ENCODE data around the gene NTN1. TPM values are rescaled to one million over a fixed set of nuclear protein-coding genes. Genes with fewer than 3 reads are reported as not detected.

The NTN1 gene
- total and polyA plus RNA-seq, 3 experiments from 2014 or later = 0.24 to 0.33 TPM; not detected in 1

DNA sequence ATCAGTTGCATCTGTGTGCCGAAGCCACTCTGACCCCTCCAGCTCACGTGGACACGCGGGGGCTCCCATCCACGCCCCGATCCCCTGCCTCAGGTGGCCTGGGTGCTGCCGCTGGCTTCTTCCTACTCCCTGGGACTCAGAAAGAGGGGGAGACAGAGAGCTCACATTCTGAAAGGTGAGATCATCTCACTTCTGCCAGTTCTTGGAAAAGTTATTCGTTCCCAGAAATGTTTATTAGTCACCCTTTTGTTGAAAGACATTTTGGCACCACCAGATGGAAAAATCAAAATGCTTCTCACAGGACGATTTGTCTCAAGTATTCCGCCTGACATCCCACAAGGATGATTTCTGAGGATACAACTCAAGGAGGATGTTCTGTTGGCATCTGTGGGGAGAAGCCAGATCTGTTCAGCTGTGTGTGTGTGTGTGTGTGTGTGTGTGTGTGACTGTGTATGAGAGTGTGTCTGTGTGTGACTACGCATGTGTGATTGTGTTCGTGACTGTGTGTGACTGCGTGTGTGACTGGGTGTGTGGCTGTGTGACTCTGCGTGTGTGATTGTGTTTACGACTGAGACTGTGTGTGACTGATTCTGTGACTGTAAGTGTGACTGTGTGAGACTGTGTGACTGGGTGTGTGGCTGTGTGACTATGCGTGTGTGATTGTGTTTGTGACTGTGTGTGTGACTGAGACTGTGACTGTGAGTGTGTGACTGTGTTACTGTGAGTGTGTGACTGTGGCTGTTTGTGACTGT, 207.3 kb downstream of the NTN1 start:
- H3K9me3 Mint-ChIP-seq = no peaks in the 10 kb centered on the region
- H3K36me3 Mint-ChIP-seq = no peaks in the 10 kb centered on the region
- ChIA-PET POLR2A (no interaction called here), CTCF (no interaction called here)
- peaks cover 8% of the 10 kb centered on the region for H3K4me1 ChIP-seq (ENCODE audit: insufficient read depth, low read length)
- H3K4me3 Mint-ChIP-seq = no peak overlapping the region
- no peaks in the 10 kb centered on the region for H3K27me3 ChIP-seq (ENCODE audit: insufficient read depth, low read length, poor library complexity, severe bottlenecking)
- no peaks in the 10 kb centered on the region for H3K36me3 ChIP-seq (ENCODE audit: insufficient read depth, low read length)
- H3K4me3 ChIP-seq (ENCODE audit: low read length) = no peak overlapping the region
- peaks cover 0 to 3% (median 0%) of the 10 kb centered on the region in 3 donors for H3K4me1 Mint-ChIP-seq
- H3K27ac Mint-ChIP-seq = no peak overlapping the region
- no peak overlapping the region for H3K27ac ChIP-seq (ENCODE audit: low read depth, low read length)
- DNase-seq = no peak
- no peaks in the 10 kb centered on the region for H3K9me3 ChIP-seq (ENCODE audit: low read length)
- peaks cover 0 to 3% of the 10 kb centered on the region in 2 donors for H3K27me3 Mint-ChIP-seq

DNA sequence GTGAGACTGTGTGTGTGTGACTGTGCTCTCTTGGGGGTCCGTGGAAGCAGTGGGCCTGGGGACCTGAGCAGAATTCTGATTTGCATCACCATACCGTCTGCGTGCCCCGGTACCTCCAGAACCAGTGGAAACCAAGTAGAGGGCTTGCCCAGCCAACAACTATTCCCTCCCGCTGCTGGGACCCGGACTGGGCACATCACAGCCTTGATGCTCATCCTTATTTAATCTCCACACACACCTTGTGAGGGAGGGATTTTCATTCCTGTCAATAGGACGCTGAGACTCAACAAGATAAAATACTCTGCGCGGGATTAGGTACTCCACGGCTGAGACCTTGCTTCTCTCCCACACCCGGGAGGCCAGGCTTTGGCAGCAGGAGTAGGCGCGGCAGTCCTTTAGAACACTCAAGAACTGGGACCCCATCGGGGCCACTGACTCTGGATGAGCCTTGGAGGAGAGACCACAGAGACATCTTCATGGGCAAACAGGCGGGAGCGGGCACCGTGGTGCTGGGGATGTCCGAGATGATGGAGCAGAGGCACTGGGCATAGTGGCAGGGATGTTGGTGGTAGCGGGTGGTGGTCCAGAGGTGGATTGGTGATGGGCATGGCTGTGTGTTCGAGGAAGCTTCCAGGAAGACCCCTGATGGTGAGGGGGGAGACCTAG, 208.0 kb downstream of the NTN1 start:
- no peak for DNase-seq
- Mint-ChIP-seq H3K4me1 (peaks cover 0 to 3% (median 0%) of the 10 kb centered on the region in 3 donors), H3K4me3 (no peak overlapping the region), H3K36me3 (no peaks in the 10 kb centered on the region), H3K27ac (peak overlapping the region in 2 of 8 donors; percentile 60 to 65), H3K9me3 (no peaks in the 10 kb centered on the region), H3K27me3 (peaks cover 0 to 4% of the 10 kb centered on the region in 2 donors)
- Histone ChIP-seq H3K27ac (ENCODE audit: low read depth, low read length) (no peak overlapping the region), H3K36me3 (ENCODE audit: insufficient read depth, low read length) (no peaks in the 10 kb centered on the region), H3K4me3 (ENCODE audit: low read length) (no peak overlapping the region), H3K9me3 (ENCODE audit: low read length) (no peaks in the 10 kb centered on the region), H3K4me1 (ENCODE audit: insufficient read depth, low read length) (peaks cover 8% of the 10 kb centered on the region), H3K27me3 (ENCODE audit: insufficient read depth, low read length, poor library complexity, severe bottlenecking) (no peaks in the 10 kb centered on the region)
- ChIA-PET POLR2A (no interaction called here), CTCF (no interaction called here)

DNA sequence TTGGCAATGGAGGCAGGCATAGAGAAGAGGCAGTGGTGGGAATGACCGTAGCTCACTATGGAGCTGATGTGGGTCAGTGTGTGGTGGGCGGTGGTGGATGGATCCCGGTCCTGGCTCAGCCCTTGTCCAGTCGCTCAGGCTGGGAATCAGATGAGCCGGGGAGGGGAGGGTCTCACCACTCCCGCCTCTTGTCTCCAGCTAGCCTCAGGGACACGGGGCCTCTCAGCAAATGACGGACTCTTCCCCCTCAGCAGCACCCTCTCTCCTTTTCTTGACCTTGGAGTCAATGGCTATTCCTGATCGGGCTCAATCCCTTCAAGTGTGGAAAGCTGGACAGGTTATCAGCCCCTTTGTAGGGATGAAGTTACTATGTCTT, 208.5 kb downstream of the NTN1 start:
- H3K27me3 ChIP-seq (ENCODE audit: insufficient read depth, low read length, poor library complexity, severe bottlenecking) = no peaks in the 10 kb centered on the region
- no peaks in the 10 kb centered on the region for H3K36me3 ChIP-seq (ENCODE audit: insufficient read depth, low read length)
- no peak overlapping the region for H3K4me3 ChIP-seq (ENCODE audit: low read length)
- DNase-seq = no peak
- no peak overlapping the region for H3K27ac ChIP-seq (ENCODE audit: low read depth, low read length)
- H3K9me3 ChIP-seq (ENCODE audit: low read length) = no peaks in the 10 kb centered on the region
- CTCF ChIA-PET = no interaction called here
- POLR2A ChIA-PET = no interaction called here
- Mint-ChIP-seq H3K4me3 (no peak overlapping the region), H3K36me3 (no peaks in the 10 kb centered on the region), H3K27ac (peak overlapping the region in 1 of 8 donors; percentile 60), H3K4me1 (peaks cover 0 to 3% (median 0%) of the 10 kb centered on the region in 3 donors), H3K9me3 (no peaks in the 10 kb centered on the region), H3K27me3 (peaks cover 0 to 4% of the 10 kb centered on the region in 2 donors)
- peaks cover 8% of the 10 kb centered on the region for H3K4me1 ChIP-seq (ENCODE audit: insufficient read depth, low read length)

DNA sequence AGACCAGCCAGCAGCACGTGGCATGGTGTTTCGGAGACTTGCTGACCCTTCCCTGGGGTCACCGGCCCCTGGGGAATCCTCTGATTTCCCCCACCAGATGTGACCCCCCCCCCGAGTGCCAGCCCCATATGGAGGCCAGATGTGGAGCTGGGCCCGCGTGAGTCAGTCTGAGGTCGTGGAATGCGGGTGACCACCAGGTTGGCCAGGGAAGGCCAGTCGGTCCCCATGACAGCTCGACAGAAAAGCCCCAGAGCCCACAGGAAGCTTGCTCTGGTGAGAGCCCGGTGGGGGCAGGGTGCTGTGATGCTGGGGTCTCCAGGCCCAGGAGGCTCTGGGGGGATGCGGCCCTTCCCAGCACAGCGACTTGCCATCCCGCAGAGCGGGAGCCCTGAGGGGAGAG, 209.0 kb downstream of the NTN1 start:
- Mint-ChIP-seq H3K4me3 (no peak overlapping the region), H3K27ac (no peak overlapping the region), H3K27me3 (peaks cover 2 to 7% of the 10 kb centered on the region in 2 donors), H3K36me3 (no peaks in the 10 kb centered on the region), H3K9me3 (no peaks in the 10 kb centered on the region), H3K4me1 (peaks cover 0 to 3% (median 0%) of the 10 kb centered on the region in 3 donors)
- ChIA-PET POLR2A (no interaction called here), CTCF (no interaction called here)
- no peak for DNase-seq
- Histone ChIP-seq H3K27ac (ENCODE audit: low read depth, low read length) (no peak overlapping the region), H3K36me3 (ENCODE audit: insufficient read depth, low read length) (no peaks in the 10 kb centered on the region), H3K9me3 (ENCODE audit: low read length) (no peaks in the 10 kb centered on the region), H3K4me1 (ENCODE audit: insufficient read depth, low read length) (peaks cover 8% of the 10 kb centered on the region), H3K27me3 (ENCODE audit: insufficient read depth, low read length, poor library complexity, severe bottlenecking) (no peaks in the 10 kb centered on the region), H3K4me3 (ENCODE audit: low read length) (no peak overlapping the region)

DNA sequence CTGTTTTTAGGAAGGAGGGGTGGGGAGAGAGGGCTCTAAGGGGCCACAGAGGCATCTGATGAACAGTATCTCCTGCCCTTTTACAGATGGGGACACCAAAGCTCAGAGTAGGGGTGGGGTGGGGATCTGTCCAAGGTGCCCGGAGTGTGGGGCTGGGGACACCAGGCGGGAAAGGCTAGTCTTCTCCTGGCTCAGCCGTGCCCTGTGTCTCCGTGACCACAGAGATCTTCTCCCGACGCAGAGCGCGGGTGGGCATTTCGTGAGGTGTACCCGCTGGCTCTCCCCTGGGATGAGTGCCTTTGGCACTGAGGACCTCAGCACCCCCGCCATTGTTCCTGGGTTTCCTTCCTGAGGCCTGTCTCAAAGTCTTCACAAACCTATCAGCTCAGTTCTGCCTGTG, 209.6 kb downstream of the NTN1 start:
- H3K9me3 Mint-ChIP-seq = no peaks in the 10 kb centered on the region
- no peak for DNase-seq
- Histone ChIP-seq H3K4me3 (ENCODE audit: low read length) (no peak overlapping the region), H3K36me3 (ENCODE audit: insufficient read depth, low read length) (no peaks in the 10 kb centered on the region), H3K27me3 (ENCODE audit: insufficient read depth, low read length, poor library complexity, severe bottlenecking) (no peaks in the 10 kb centered on the region), H3K4me1 (ENCODE audit: insufficient read depth, low read length) (peaks cover 8% of the 10 kb centered on the region), H3K9me3 (ENCODE audit: low read length) (no peaks in the 10 kb centered on the region), H3K27ac (ENCODE audit: low read depth, low read length) (no peak overlapping the region)
- no peak overlapping the region for H3K27ac Mint-ChIP-seq
- H3K36me3 Mint-ChIP-seq = no peaks in the 10 kb centered on the region
- peaks cover 0 to 3% (median 0%) of the 10 kb centered on the region in 3 donors for H3K4me1 Mint-ChIP-seq
- H3K4me3 Mint-ChIP-seq = no peak overlapping the region
- CTCF ChIA-PET = no interaction called here
- POLR2A ChIA-PET = no interaction called here
- peaks cover 3 to 12% of the 10 kb centered on the region in 2 donors for H3K27me3 Mint-ChIP-seq

DNA sequence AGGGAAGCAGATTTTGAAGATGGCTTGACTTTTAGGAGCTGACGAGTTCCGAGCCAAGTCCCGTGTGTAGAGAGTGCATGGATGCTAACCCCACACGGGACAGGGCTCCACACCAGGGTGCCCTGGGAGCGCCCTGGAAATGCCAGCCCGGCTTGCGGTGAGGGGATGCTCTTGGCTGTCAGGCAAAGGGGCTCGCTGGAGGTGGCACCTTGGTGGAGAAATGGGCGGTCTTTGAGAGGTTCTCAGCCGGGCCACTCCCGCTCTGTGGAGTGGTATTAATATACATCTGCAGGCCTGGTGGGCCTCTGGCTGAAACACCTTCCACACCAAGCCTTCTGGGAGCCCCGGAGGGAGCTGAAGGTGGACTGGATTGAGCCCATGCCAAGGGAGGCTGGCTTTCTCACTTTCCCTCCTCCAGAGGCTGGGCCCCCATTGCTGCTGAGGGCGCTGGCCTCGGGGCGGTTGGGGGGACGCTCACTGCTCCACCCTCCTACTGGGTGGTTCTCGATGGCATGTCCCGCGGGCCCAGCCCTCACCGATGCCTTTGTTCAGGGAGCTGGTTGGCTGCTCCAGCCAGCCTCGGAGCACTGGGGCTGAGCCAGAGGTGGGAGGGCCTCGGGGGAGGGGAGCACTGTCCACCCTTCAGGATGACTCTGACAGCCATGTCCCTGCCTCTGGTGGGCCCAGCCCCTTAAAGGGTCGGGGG, 210.3 kb downstream of the NTN1 start:
- H3K9me3 ChIP-seq (ENCODE audit: low read length) = no peaks in the 10 kb centered on the region
- H3K4me3 Mint-ChIP-seq = no peak overlapping the region
- H3K27me3 Mint-ChIP-seq = peaks cover 3 to 12% of the 10 kb centered on the region in 2 donors
- ChIA-PET CTCF (no interaction called here), POLR2A (no interaction called here)
- H3K36me3 Mint-ChIP-seq = no peaks in the 10 kb centered on the region
- no peaks in the 10 kb centered on the region for H3K9me3 Mint-ChIP-seq
- H3K36me3 ChIP-seq (ENCODE audit: insufficient read depth, low read length) = no peaks in the 10 kb centered on the region
- H3K4me1 ChIP-seq (ENCODE audit: insufficient read depth, low read length) = peaks cover 5% of the 10 kb centered on the region
- H3K27ac ChIP-seq (ENCODE audit: low read depth, low read length) = no peak overlapping the region
- no peaks in the 10 kb centered on the region for H3K27me3 ChIP-seq (ENCODE audit: insufficient read depth, low read length, poor library complexity, severe bottlenecking)
- no peak overlapping the region for H3K4me3 ChIP-seq (ENCODE audit: low read length)
- no peak overlapping the region for H3K27ac Mint-ChIP-seq
- DNase-seq = no peak
- peaks cover 0 to under 1% (median 0%) of the 10 kb centered on the region in 3 donors for H3K4me1 Mint-ChIP-seq

DNA sequence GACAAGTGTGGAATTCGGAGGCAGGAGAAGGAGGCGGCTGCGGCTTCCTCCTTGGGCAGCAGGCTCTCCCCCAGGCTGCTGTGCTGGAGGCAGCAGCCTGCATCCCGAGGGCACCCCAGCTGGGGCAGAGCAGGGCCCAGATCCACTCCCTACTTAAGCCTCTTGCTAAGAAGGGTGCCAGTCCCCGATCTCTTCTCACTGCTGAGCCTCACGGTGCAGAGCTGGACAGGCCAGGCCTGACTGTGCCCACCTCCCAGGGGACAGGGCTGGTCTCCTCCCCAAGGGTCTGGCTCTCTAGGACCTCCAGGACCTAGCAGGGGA, 210.8 kb downstream of the NTN1 start:
- H3K4me3 ChIP-seq (ENCODE audit: low read length) = no peak overlapping the region
- CTCF ChIA-PET = no interaction called here
- no peaks in the 10 kb centered on the region for H3K4me1 Mint-ChIP-seq

DNA sequence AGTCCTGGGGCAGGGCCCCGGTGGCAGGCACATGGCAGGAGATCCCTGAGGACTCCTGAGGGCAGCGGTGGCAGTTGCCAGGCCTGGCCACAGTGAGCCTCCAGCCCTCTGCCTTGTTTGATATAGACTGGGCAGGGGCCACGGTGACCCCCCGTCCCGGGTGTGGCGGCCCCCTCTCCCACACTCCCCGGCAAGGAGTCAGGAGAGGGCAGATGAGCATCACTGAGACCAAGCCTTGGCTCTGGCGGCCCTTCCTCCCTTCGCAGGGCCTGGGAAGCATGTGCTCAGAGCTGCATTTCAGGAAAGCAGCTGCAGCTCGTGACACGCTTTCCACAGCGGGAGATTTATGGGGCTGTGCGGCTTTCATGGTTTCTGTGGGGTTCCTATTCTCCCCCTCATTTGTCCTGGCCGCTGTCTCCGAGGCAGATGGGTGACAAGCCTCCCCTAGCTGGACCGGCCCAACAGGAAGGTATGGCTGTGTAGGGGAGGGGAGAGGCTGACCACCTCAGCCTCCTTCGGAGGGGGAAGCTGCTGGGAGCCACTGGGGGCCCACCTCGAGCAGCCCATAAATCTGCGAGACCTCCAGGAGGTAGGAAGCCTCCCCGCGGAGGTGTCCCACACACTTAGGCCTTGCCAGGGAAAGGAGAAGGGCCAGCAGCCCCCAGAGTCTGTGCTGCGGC, 211.4 kb downstream of the NTN1 start:
- H3K27ac Mint-ChIP-seq = no peak overlapping the region
- Histone ChIP-seq H3K27ac (ENCODE audit: low read depth, low read length) (no peak overlapping the region), H3K4me1 (ENCODE audit: insufficient read depth, low read length) (no peaks in the 10 kb centered on the region), H3K27me3 (ENCODE audit: insufficient read depth, low read length, poor library complexity, severe bottlenecking) (no peaks in the 10 kb centered on the region), H3K4me3 (ENCODE audit: low read length) (no peak overlapping the region), H3K9me3 (ENCODE audit: low read length) (no peaks in the 10 kb centered on the region), H3K36me3 (ENCODE audit: insufficient read depth, low read length) (no peaks in the 10 kb centered on the region)
- DNase-seq = no peak
- H3K36me3 Mint-ChIP-seq = no peaks in the 10 kb centered on the region
- H3K9me3 Mint-ChIP-seq = no peaks in the 10 kb centered on the region
- no peaks in the 10 kb centered on the region for H3K4me1 Mint-ChIP-seq
- peaks cover 3 to 12% of the 10 kb centered on the region in 2 donors for H3K27me3 Mint-ChIP-seq
- no peak overlapping the region for H3K4me3 Mint-ChIP-seq
- ChIA-PET POLR2A (no interaction called here), CTCF (no interaction called here)

More for the DNA sequence above, 210.8 kb downstream of the NTN1 start:
- Mint-ChIP-seq H3K27ac (no peak overlapping the region), H3K9me3 (no peaks in the 10 kb centered on the region), H3K4me3 (no peak overlapping the region), H3K27me3 (peaks cover 3 to 12% of the 10 kb centered on the region in 2 donors), H3K36me3 (no peaks in the 10 kb centered on the region)
- POLR2A ChIA-PET = no interaction called here
- DNase-seq = no peak
- H3K9me3 ChIP-seq (ENCODE audit: low read length) = no peaks in the 10 kb centered on the region
- H3K27me3 ChIP-seq (ENCODE audit: insufficient read depth, low read length, poor library complexity, severe bottlenecking) = no peaks in the 10 kb centered on the region
- H3K27ac ChIP-seq (ENCODE audit: low read depth, low read length) = no peak overlapping the region
- no peaks in the 10 kb centered on the region for H3K4me1 ChIP-seq (ENCODE audit: insufficient read depth, low read length)
- H3K36me3 ChIP-seq (ENCODE audit: insufficient read depth, low read length) = no peaks in the 10 kb centered on the region
